H9 (cell line): ENCODE data around the gene ARHGEF17. TPM values are rescaled to one million over a fixed set of nuclear protein-coding genes. Genes with fewer than 3 reads are reported as not detected.

Experiments
- DNase-seq: peaks from one replicate; pipeline ENCODE4 v3.0.0-alpha.2; 2017
- H2AFZ ChIP-seq: one replicate; pipeline ENCODE4 v1.6.1; 2013; ENCODE audit warnings: mild to moderate bottlenecking, low read length, control low read depth, moderate library complexity
- H2AK5ac ChIP-seq: 2 replicates; pipeline ENCODE4 v1.6.1; 2013; ENCODE audit warnings: low read length, control low read depth, mixed read lengths; ENCODE audit not compliant: insufficient read length
- H2BK120ac ChIP-seq: one replicate; pipeline ENCODE4 v1.6.1; 2013; ENCODE audit warnings: low read depth, mild to moderate bottlenecking, low read length, control low read depth, inconsistent platforms; ENCODE audit not compliant: poor library complexity, severe bottlenecking
- H2BK12ac ChIP-seq: 2 replicates; pipeline ENCODE4 v1.6.1; 2013; ENCODE audit warnings: low read length, control low read depth, mixed read lengths, low read depth; ENCODE audit not compliant: insufficient read length
- H2BK15ac ChIP-seq: 2 replicates; pipeline ENCODE4 v1.6.1; 2013; ENCODE audit warnings: low read depth, low read length, control low read depth
- H2BK20ac ChIP-seq: one replicate; pipeline ENCODE4 v1.6.1; 2013; ENCODE audit warnings: low read depth, mild to moderate bottlenecking, low read length, control low read depth, inconsistent platforms; ENCODE audit not compliant: poor library complexity, severe bottlenecking
- H2BK5ac ChIP-seq: 2 replicates; pipeline ENCODE4 v1.6.1; 2013; ENCODE audit warnings: low read length, control low read depth, mixed read lengths; ENCODE audit not compliant: insufficient read length
- H3K14ac ChIP-seq: 2 replicates; pipeline ENCODE4 v1.6.1; 2013; ENCODE audit warnings: low read length, control low read depth; ENCODE audit not compliant: insufficient read depth
- H3K18ac ChIP-seq: 2 replicates; pipeline ENCODE4 v1.6.1; 2013; ENCODE audit warnings: low read depth, mild to moderate bottlenecking, mixed read lengths, low read length, control low read depth; ENCODE audit not compliant: insufficient read length
- H3K23ac ChIP-seq: 2 replicates; pipeline ENCODE4 v1.6.1; 2013; ENCODE audit warnings: low read length, control low read depth, mixed read lengths, low read depth; ENCODE audit not compliant: insufficient read length
- H3K23me2 ChIP-seq: 2 replicates; pipeline ENCODE4 v1.6.1; 2013; ENCODE audit warnings: low read depth, mild to moderate bottlenecking, mixed read lengths, low read length, control low read depth; ENCODE audit not compliant: insufficient read length, poor library complexity, severe bottlenecking
- H3K27ac ChIP-seq: 2 replicates; pipeline ENCODE4 v1.5.1; 2013; ENCODE audit warnings: low read length, control low read depth, mixed read lengths, low read depth; ENCODE audit not compliant: insufficient read length
- H3K27me3 ChIP-seq: 2 replicates; pipeline ENCODE4 v1.6.1; 2013; ENCODE audit warnings: low read length, control low read depth, inconsistent platforms; ENCODE audit not compliant: insufficient read depth
- H3K4ac ChIP-seq: 2 replicates; pipeline ENCODE4 v1.6.1; 2013; ENCODE audit warnings: low read depth, mild to moderate bottlenecking, control low read depth, inconsistent platforms, low read length, moderate library complexity
- H3K4me1 ChIP-seq: 2 replicates; pipeline ENCODE4 v1.6.1; 2013; ENCODE audit warnings: low read length, control low read depth, inconsistent platforms; ENCODE audit not compliant: insufficient read depth
- H3K4me2 ChIP-seq: 2 replicates; pipeline ENCODE4 v1.6.1; 2013; ENCODE audit warnings: low read length, control low read depth, mixed read lengths; ENCODE audit not compliant: insufficient read length, insufficient read depth
- H3K56ac ChIP-seq: 2 replicates; pipeline ENCODE4 v1.6.1; 2013; ENCODE audit warnings: low read depth, mild to moderate bottlenecking, mixed read lengths, low read length, control low read depth; ENCODE audit not compliant: insufficient read length
- H3K79me1 ChIP-seq: 2 replicates; pipeline ENCODE4 v1.6.1; 2013; ENCODE audit warnings: low read depth, mild to moderate bottlenecking, moderate library complexity, low read length, control low read depth, inconsistent platforms; ENCODE audit not compliant: insufficient read depth, poor library complexity, severe bottlenecking
- H3K79me2 ChIP-seq: 2 replicates; pipeline ENCODE4 v1.6.1; 2013; ENCODE audit warnings: low read length, control low read depth, inconsistent platforms; ENCODE audit not compliant: insufficient read depth
- H3K9ac ChIP-seq: 2 replicates; pipeline ENCODE4 v1.6.1; 2013; ENCODE audit warnings: low read length, control low read depth, mixed read lengths; ENCODE audit not compliant: insufficient read length; ENCODE audit errors: extremely low read depth
- H3K9me3 ChIP-seq: one replicate; pipeline ENCODE4 v1.6.1; 2013; ENCODE audit warnings: low read depth, low read length, inconsistent platforms; ENCODE audit not compliant: control insufficient read depth
- H3T11ph ChIP-seq: one replicate; pipeline ENCODE4 v1.6.1; 2013; ENCODE audit warnings: mild to moderate bottlenecking, low read length, control low read depth, inconsistent platforms
- H4K20me1 ChIP-seq: one replicate; pipeline ENCODE4 v1.6.1; 2013; ENCODE audit not compliant: control insufficient read depth, insufficient read length, insufficient read depth
- H4K5ac ChIP-seq: 2 replicates; pipeline ENCODE4 v1.6.1; 2013; ENCODE audit warnings: low read depth, mild to moderate bottlenecking, mixed read lengths, low read length, control low read depth; ENCODE audit not compliant: insufficient read length
- H4K8ac ChIP-seq: replicated peaks from 2 replicates; pipeline ENCODE4 v1.6.1; 2013; ENCODE audit warnings: low read length, control low read depth, mixed read lengths, low read depth; ENCODE audit not compliant: insufficient read length
- H4K91ac ChIP-seq: 2 replicates; pipeline ENCODE4 v1.6.1; 2013; ENCODE audit warnings: low read depth, mild to moderate bottlenecking, moderate library complexity, mixed read lengths, low read length, control low read depth; ENCODE audit not compliant: insufficient read length
- H3K27ac Mint-ChIP-seq, 3 experiments: 2 replicates in 2 of 3; 3 replicates in 1 of 3; pipeline ENCODE4 v1.8.0; 2020 to 2021; ENCODE audit warnings: mixed read lengths in 3 of 3, mild to moderate bottlenecking in 1 of 3, moderate library complexity in 1 of 3
- H3K27me3 Mint-ChIP-seq: 2 replicates; pipeline ENCODE4 v1.8.0; 2021; ENCODE audit warnings: low read depth, mild to moderate bottlenecking, moderate library complexity, mixed read lengths
- H3K36me3 Mint-ChIP-seq, 3 experiments: 2 replicates in 2 of 3; 3 replicates in 1 of 3; pipeline ENCODE4 v1.8.0; 2020 to 2021; ENCODE audit warnings: low read depth in 3 of 3, mixed read lengths in 3 of 3; ENCODE audit not compliant: insufficient read depth in 1 of 3
- H3K4me1 Mint-ChIP-seq, 2 experiments: 2 replicates each; pipeline ENCODE4 v1.8.0; 2020; ENCODE audit warnings: mixed read lengths in 2 of 2
- H3K4me3 Mint-ChIP-seq, 2 experiments: 2 replicates in 1 of 2; 3 replicates in 1 of 2; pipeline ENCODE4 v1.8.0; 2020 to 2021; ENCODE audit warnings: mild to moderate bottlenecking in 2 of 2, mixed read lengths in 2 of 2, moderate library complexity in 1 of 2
- H3K9me3 Mint-ChIP-seq, 2 experiments: 2 replicates in 1 of 2; 3 replicates in 1 of 2; pipeline ENCODE4 v1.8.0; 2020; ENCODE audit warnings: mild to moderate bottlenecking in 2 of 2, mixed read lengths in 2 of 2, moderate library complexity in 1 of 2
- CTCF ChIP-seq: fragments of 200-600 bp; sonication (generic); conservative IDR thresholded peaks from 3 replicates; pipeline ENCODE4 v1.8.0; 2021; ENCODE audit warnings: antibody characterized with exemption, mild to moderate bottlenecking
- WGBS: extraction: QIAGEN DNeasy Blood & Tissue Kit; methylation state at CpG from one replicate; pipeline ENCODE4 v1.1.7; 2013; ENCODE audit warnings: missing lambda C conversion rate, low lambda C conversion rate, mixed read lengths; ENCODE audit not compliant: insufficient read length; ENCODE audit errors: extremely low coverage; 5-methylcytosine and 5-hydroxymethylcytosine counted together
- total RNA-seq: library from RNA; stranded (reverse); gene quantifications from 2 replicates; pipeline ENCODE4 v1.2.1, GENCODE V29; 2021

ARHGEF17 gene
- total RNA-seq, 1 experiment from 2014 or later, result 7.4 TPM

- Histone ChIP-seq H4K5ac (no peak overlapping the region), H3K23ac (no peak overlapping the region), H3K4ac (no peak overlapping the region), H4K91ac (no peak overlapping the region), H3K79me2 (no peaks in the 10 kb centered on the region), H3K14ac (no peak overlapping the region), H3K9me3 (no peaks in the 10 kb centered on the region), H3K23me2 (no peaks in the 10 kb centered on the region), H3T11ph (no peak overlapping the region), H3K4me2 (no peak overlapping the region), H4K8ac (no peak overlapping the region), H3K18ac (no peak overlapping the region), H2AK5ac (no peak overlapping the region), H3K79me1 (no peaks in the 10 kb centered on the region), H3K9ac (no peak overlapping the region), H2BK120ac (no peak overlapping the region), H2AFZ (no peak overlapping the region), H3K27ac (no peak overlapping the region), H4K20me1 (no peaks in the 10 kb centered on the region), H2BK5ac (no peak overlapping the region), H2BK12ac (no peak overlapping the region), H3K27me3 (no peaks in the 10 kb centered on the region), H3K56ac (no peak overlapping the region), H3K4me1 (no peaks in the 10 kb centered on the region), H2BK15ac (no peak overlapping the region), H2BK20ac (no peak overlapping the region)
- H3K27ac Mint-ChIP-seq, result no peak overlapping the region
- no peaks in the 10 kb centered on the region for H3K36me3 Mint-ChIP-seq
- H3K4me3 Mint-ChIP-seq, result no peak overlapping the region
- H3K4me1 Mint-ChIP-seq, result peaks cover 6 to 12% of the 10 kb centered on the region in 2 experiments
- DNase-seq, result no peak
- no CpG with 5 or more reads among the region's 1 CpG for WGBS
- peaks cover 30% of the 10 kb centered on the region for H3K27me3 Mint-ChIP-seq
- TF ChIP-seq CTCF, result no peak
- no peaks in the 10 kb centered on the region for H3K9me3 Mint-ChIP-seq
These were observed 22.4 kb upstream of the ARHGEF17 start for GRCh38 chr11:73285721-73286120.
